Nephron (organoid): ENCODE measurements around the gene SPATC1L.
A peak's percentile ranks its signal among the peaks of the same experiment; 100 is the strongest.

Experiments used
- H3K27ac Mint-ChIP-seq, 3 experiments: 2 replicates each; pipeline ENCODE4 v1.8.0; 2020; ENCODE audit warnings: mixed read lengths in 3 of 3, mild to moderate bottlenecking in 2 of 3, moderate library complexity in 1 of 3
- H3K27me3 Mint-ChIP-seq: 2 replicates; pipeline ENCODE4 v1.8.0; 2021; ENCODE audit warnings: low read depth, mild to moderate bottlenecking, moderate library complexity, mixed read lengths
- H3K36me3 Mint-ChIP-seq: 2 replicates; pipeline ENCODE4 v1.8.0; 2020; ENCODE audit warnings: low read depth, mixed read lengths
- H3K4me1 Mint-ChIP-seq: 2 replicates; pipeline ENCODE4 v1.8.0; 2020; ENCODE audit warnings: mixed read lengths
- H3K4me3 Mint-ChIP-seq, 3 experiments: 2 replicates each; pipeline ENCODE4 v1.8.0; 2020; ENCODE audit warnings: mild to moderate bottlenecking in 3 of 3, mixed read lengths in 3 of 3, moderate library complexity in 2 of 3
- H3K9me3 Mint-ChIP-seq: 2 replicates; pipeline ENCODE4 v1.8.0; 2020; ENCODE audit warnings: mixed read lengths
- CTCF ChIP-seq, 3 experiments: fragments of 200-600 bp; sonication (generic); IDR thresholded peaks; one replicate each; pipeline ENCODE4 v1.5.0; 2021; ENCODE audit warnings: antibody characterized with exemption in 3 of 3; ENCODE audit not compliant: unreplicated experiment in 3 of 3

The SPATC1L gene

GRCh38 chr21:46181953-46182547, 2.2 kb downstream of the SPATC1L start:
- peaks cover 27% of the 10 kb centered on the region for H3K36me3 Mint-ChIP-seq
- H3K27me3 Mint-ChIP-seq, result no peaks in the 10 kb centered on the region
- peaks cover 7% of the 10 kb centered on the region for H3K9me3 Mint-ChIP-seq
- peak overlapping the region in 2 of 3 experiments; percentile 25 to 29 for H3K27ac Mint-ChIP-seq
- peak overlapping the region; percentile 27 to 56 (median 47) for H3K4me3 Mint-ChIP-seq
- H3K4me1 Mint-ChIP-seq, result peaks cover 12% of the 10 kb centered on the region
- no peak for TF ChIP-seq CTCF (IDR thresholded peaks at IDR 0.05; ENCODE audit: unreplicated experiment in 3 of 3)

GRCh38 chr21:46181436-46181835, 2.8 kb downstream of the SPATC1L start:
- Mint-ChIP-seq H3K27ac (peak overlapping the region in 2 of 3 experiments; percentile 25 to 29), H3K36me3 (peaks cover 33% of the 10 kb centered on the region), H3K9me3 (peaks cover 13% of the 10 kb centered on the region), H3K4me1 (peaks cover 12% of the 10 kb centered on the region), H3K27me3 (no peaks in the 10 kb centered on the region), H3K4me3 (peak overlapping the region in 2 of 3 experiments; percentile 27 to 47)
- TF ChIP-seq CTCF (IDR thresholded peaks at IDR 0.05; ENCODE audit: unreplicated experiment in 3 of 3), result no peak

GRCh38 chr21:46180778-46181391, 3.4 kb downstream of the SPATC1L start:
- Mint-ChIP-seq H3K4me1 (peaks cover 12% of the 10 kb centered on the region), H3K36me3 (peaks cover 38% of the 10 kb centered on the region), H3K9me3 (peaks cover 19% of the 10 kb centered on the region), H3K4me3 (no peak overlapping the region), H3K27ac (no peak overlapping the region), H3K27me3 (no peaks in the 10 kb centered on the region)
- TF ChIP-seq CTCF (IDR thresholded peaks at IDR 0.05; ENCODE audit: unreplicated experiment in 3 of 3), result no peak

GRCh38 chr21:46180079-46180722, 4.1 kb downstream of the SPATC1L start:
- peak overlapping the region in 1 of 3 experiments; percentile 50 for H3K27ac Mint-ChIP-seq
- peaks cover 7% of the 10 kb centered on the region for H3K4me1 Mint-ChIP-seq
- H3K9me3 Mint-ChIP-seq, result peaks cover 26% of the 10 kb centered on the region
- H3K4me3 Mint-ChIP-seq, result peak overlapping the region in 1 of 3 experiments; percentile 6
- peaks cover 44% of the 10 kb centered on the region for H3K36me3 Mint-ChIP-seq
- no peak for TF ChIP-seq CTCF (IDR thresholded peaks at IDR 0.05; ENCODE audit: unreplicated experiment in 3 of 3)
- H3K27me3 Mint-ChIP-seq, result no peaks in the 10 kb centered on the region

- Mint-ChIP-seq H3K27ac (peak overlapping the region in 1 of 3 experiments; percentile 31), H3K9me3 (peaks cover 31% of the 10 kb centered on the region), H3K4me3 (peak overlapping the region in 1 of 3 experiments; percentile 30), H3K27me3 (no peaks in the 10 kb centered on the region), H3K4me1 (peaks cover 2% of the 10 kb centered on the region), H3K36me3 (peaks cover 49% of the 10 kb centered on the region)
- TF ChIP-seq CTCF (IDR thresholded peaks at IDR 0.05; ENCODE audit: unreplicated experiment in 3 of 3), result no peak
Measured at GRCh38 chr21:46179708-46180078, 4.6 kb downstream of the SPATC1L start.
